GM23248 (cell line): ENCODE results near the gene FER. TPM values are rescaled to one million over a fixed set of nuclear protein-coding genes. Genes with fewer than 3 reads are reported as not detected.

ENCODE experiments used
- DNase-seq: peaks from one replicate; pipeline ENCODE4 v3.0.0-alpha.2; 2015
- H2AFZ ChIP-seq: fragments of 200-600 bp; sonication (generic); 2 replicates; pipeline ENCODE4 v1.6.1; 2016; ENCODE audit warnings: antibody characterized with exemption
- H3F3A ChIP-seq: fragments of 200-600 bp; sonication (generic); 2 replicates; pipeline ENCODE4 v1.6.1; 2016; ENCODE audit warnings: mild to moderate bottlenecking, antibody characterized with exemption, mixed run types; ENCODE audit not compliant: insufficient read depth
- H3K27ac ChIP-seq: fragments of 200-600 bp; sonication (generic); 2 replicates; pipeline ENCODE4 v1.5.1; 2016; ENCODE audit warnings: mild to moderate bottlenecking
- H3K27me3 ChIP-seq: fragments of 200-600 bp; sonication (generic); replicated peaks from 2 replicates; pipeline ENCODE4 v1.6.1; 2016; ENCODE audit warnings: mild to moderate bottlenecking; ENCODE audit not compliant: insufficient read depth
- H3K36me3 ChIP-seq: fragments of 200-600 bp; sonication (generic); 2 replicates; pipeline ENCODE4 v1.6.1; 2016; ENCODE audit warnings: low read depth, mild to moderate bottlenecking
- H3K4me1 ChIP-seq: fragments of 200-600 bp; sonication (generic); 2 replicates; pipeline ENCODE4 v1.6.1; 2016; ENCODE audit warnings: mild to moderate bottlenecking; ENCODE audit not compliant: insufficient read depth
- H3K4me2 ChIP-seq: fragments of 200-600 bp; sonication (generic); one replicate; pipeline ENCODE4 v1.6.1; 2016; ENCODE audit warnings: mild to moderate bottlenecking; ENCODE audit not compliant: unreplicated experiment
- H3K4me3 ChIP-seq: fragments of 200-600 bp; sonication (generic); 2 replicates; pipeline ENCODE4 v1.5.1; 2016; ENCODE audit warnings: mild to moderate bottlenecking
- H3K79me2 ChIP-seq: fragments of 200-600 bp; sonication (generic); 2 replicates; pipeline ENCODE4 v1.6.1; 2016; ENCODE audit warnings: mild to moderate bottlenecking; ENCODE audit not compliant: insufficient read depth
- H3K9ac ChIP-seq: fragments of 200-600 bp; sonication (generic); 2 replicates; pipeline ENCODE4 v1.6.1; 2016; ENCODE audit warnings: mild to moderate bottlenecking
- H3K9me2 ChIP-seq: fragments of 200-600 bp; sonication (generic); 2 replicates; pipeline ENCODE4 v1.6.1; 2016; ENCODE audit warnings: mixed run types, mild to moderate bottlenecking, moderate library complexity; ENCODE audit not compliant: insufficient read depth
- H3K9me3 ChIP-seq: fragments of 200-600 bp; sonication (generic); one replicate; pipeline ENCODE4 v1.6.1; 2017; ENCODE audit warnings: low read depth
- H4K20me1 ChIP-seq: fragments of 200-600 bp; sonication (generic); 2 replicates; pipeline ENCODE4 v1.6.0; 2016; ENCODE audit not compliant: insufficient read depth
- EZH2 ChIP-seq: fragments of 200-600 bp; sonication (generic); IDR thresholded peaks from 2 replicates; pipeline ENCODE4 v1.6.1; 2018; ENCODE audit warnings: antibody characterized with exemption, mild to moderate bottlenecking; ENCODE audit not compliant: insufficient read depth, poor library complexity, severe bottlenecking
- EZH2phosphoT487 ChIP-seq: fragments of 200-600 bp; sonication (generic); IDR thresholded peaks from 2 replicates; pipeline ENCODE4 v1.6.1; 2018; ENCODE audit warnings: antibody characterized with exemption, moderate library complexity, mild to moderate bottlenecking, low read depth; ENCODE audit not compliant: insufficient read depth
- WGBS, 2 experiments: methylation state at CpG; one replicate each; pipeline ENCODE4 v1.1.6; 2015 to 2017; ENCODE audit warnings: low lambda C conversion rate in 2 of 2, low coverage in 1 of 2; ENCODE audit errors: missing lambda C conversion rate in 2 of 2; 5-methylcytosine and 5-hydroxymethylcytosine counted together
- in situ Hi-C: fragments of 300-500 bp; cut with MboI; formaldehyde crosslinking; loops from 2 replicates; pipeline ENCODE4 v1.15.0; 2020
- polyA plus RNA-seq: library from polyadenylated mRNA; unstranded; fragments of >200 nt; fragmentation: Nextera tagmentation; extraction: Ambion mirVana; gene quantifications from 2 replicates; pipeline ENCODE4 v1.2.1, GENCODE V29; 2016
- total RNA-seq: library from RNA; depleted of rRNA; stranded (reverse); fragments of >200 nt; shearing (Covaris generic); gene quantifications from 2 replicates; pipeline ENCODE4 v1.2.3, GENCODE V29; 2014

FER gene
- total and polyA plus RNA-seq, 2 experiments from 2014 or later = 16.6 to 24.9 TPM

GRCh38 chr5:109224276-109224882, 476.7 kb downstream of the FER start:
- Histone ChIP-seq H3K4me2 (no peak overlapping the region), H3K9me3 (no peaks in the 10 kb centered on the region), H3K79me2 (no peaks in the 10 kb centered on the region), H4K20me1 (no peaks in the 10 kb centered on the region), H2AFZ (no peak overlapping the region), H3F3A (no peaks in the 10 kb centered on the region), H3K9me2 (no peaks in the 10 kb centered on the region), H3K27me3 (no peaks in the 10 kb centered on the region), H3K4me1 (no peaks in the 10 kb centered on the region), H3K4me3 (no peak overlapping the region), H3K9ac (no peak overlapping the region), H3K27ac (no peak overlapping the region), H3K36me3 (no peaks in the 10 kb centered on the region)
- no peak for DNase-seq
- WGBS, 2 experiments = 50 to 59% methylated on average over 4 of the region's 4 CpGs
- no peak for TF ChIP-seq EZH2
- TF ChIP-seq EZH2phosphoT487 = no peak
- in situ Hi-C loops = no loop called here

GRCh38 chr5:109225716-109226625, 478.3 kb downstream of the FER start:
- no peaks in the 10 kb centered on the region for H4K20me1 ChIP-seq
- no peaks in the 10 kb centered on the region for H3F3A ChIP-seq
- in situ Hi-C loops = no loop called here
- no peaks in the 10 kb centered on the region for H3K9me3 ChIP-seq
- TF ChIP-seq EZH2phosphoT487 = no peak
- no peak for TF ChIP-seq EZH2
- H2AFZ ChIP-seq = no peak overlapping the region
- H3K9ac ChIP-seq = no peak overlapping the region
- no peak overlapping the region for H3K4me2 ChIP-seq
- no peaks in the 10 kb centered on the region for H3K27me3 ChIP-seq
- H3K4me3 ChIP-seq = no peak overlapping the region
- DNase-seq = no peak
- no peaks in the 10 kb centered on the region for H3K36me3 ChIP-seq
- WGBS, 2 experiments = 46 to 51% methylated on average over 11 of the region's 11 CpGs
- H3K27ac ChIP-seq = no peak overlapping the region
- H3K79me2 ChIP-seq = no peaks in the 10 kb centered on the region
- no peaks in the 10 kb centered on the region for H3K4me1 ChIP-seq
- no peaks in the 10 kb centered on the region for H3K9me2 ChIP-seq

- no peaks in the 10 kb centered on the region for H4K20me1 ChIP-seq
- DNase-seq = no peak
- WGBS, 2 experiments = 55 to 60% methylated on average over 2 of the region's 2 CpGs
- no peaks in the 10 kb centered on the region for H3K79me2 ChIP-seq
- no peaks in the 10 kb centered on the region for H3K27me3 ChIP-seq
- no peak overlapping the region for H3K4me3 ChIP-seq
- no peaks in the 10 kb centered on the region for H3K4me1 ChIP-seq
- no peak overlapping the region for H3K9ac ChIP-seq
- no peaks in the 10 kb centered on the region for H3K9me2 ChIP-seq
- no peak overlapping the region for H2AFZ ChIP-seq
- H3F3A ChIP-seq = no peaks in the 10 kb centered on the region
- H3K4me2 ChIP-seq = no peak overlapping the region
- TF ChIP-seq EZH2 (no peak), EZH2phosphoT487 (no peak)
- in situ Hi-C loops = no loop called here
- no peaks in the 10 kb centered on the region for H3K9me3 ChIP-seq
- no peak overlapping the region for H3K27ac ChIP-seq
- H3K36me3 ChIP-seq = no peaks in the 10 kb centered on the region
Observed at GRCh38 chr5:109230369-109230768, 482.7 kb downstream of the FER start.

- no peak for TF ChIP-seq EZH2phosphoT487
- no peak for TF ChIP-seq EZH2
- no peaks in the 10 kb centered on the region for H3K27me3 ChIP-seq
- H3K4me1 ChIP-seq = no peaks in the 10 kb centered on the region
- H3K9ac ChIP-seq = no peak overlapping the region
- H3K9me3 ChIP-seq = no peaks in the 10 kb centered on the region
- H2AFZ ChIP-seq = no peak overlapping the region
- no peaks in the 10 kb centered on the region for H3F3A ChIP-seq
- DNase-seq = no peak
- in situ Hi-C loops = no loop called here
- H3K4me2 ChIP-seq = no peak overlapping the region
- H3K9me2 ChIP-seq = no peaks in the 10 kb centered on the region
- H3K4me3 ChIP-seq = no peak overlapping the region
- no peaks in the 10 kb centered on the region for H3K36me3 ChIP-seq
- 80 to 92% methylated on average over 2 of the region's 2 CpGs for WGBS, 2 experiments
- no peak overlapping the region for H3K27ac ChIP-seq
- no peaks in the 10 kb centered on the region for H4K20me1 ChIP-seq
- H3K79me2 ChIP-seq = no peaks in the 10 kb centered on the region
Observed at GRCh38 chr5:109231331-109231730, 483.6 kb downstream of the FER start.
